OCI-M2 (cell line): ENCODE data around the gene CLDND2.

ENCODE experiments used
- DNase-seq: peaks from one replicate; lab custom pipeline; 2025; ENCODE audit not compliant: unreplicated experiment; lab: John Stamatoyannopoulos, UW

CLDND2 gene

DNA sequence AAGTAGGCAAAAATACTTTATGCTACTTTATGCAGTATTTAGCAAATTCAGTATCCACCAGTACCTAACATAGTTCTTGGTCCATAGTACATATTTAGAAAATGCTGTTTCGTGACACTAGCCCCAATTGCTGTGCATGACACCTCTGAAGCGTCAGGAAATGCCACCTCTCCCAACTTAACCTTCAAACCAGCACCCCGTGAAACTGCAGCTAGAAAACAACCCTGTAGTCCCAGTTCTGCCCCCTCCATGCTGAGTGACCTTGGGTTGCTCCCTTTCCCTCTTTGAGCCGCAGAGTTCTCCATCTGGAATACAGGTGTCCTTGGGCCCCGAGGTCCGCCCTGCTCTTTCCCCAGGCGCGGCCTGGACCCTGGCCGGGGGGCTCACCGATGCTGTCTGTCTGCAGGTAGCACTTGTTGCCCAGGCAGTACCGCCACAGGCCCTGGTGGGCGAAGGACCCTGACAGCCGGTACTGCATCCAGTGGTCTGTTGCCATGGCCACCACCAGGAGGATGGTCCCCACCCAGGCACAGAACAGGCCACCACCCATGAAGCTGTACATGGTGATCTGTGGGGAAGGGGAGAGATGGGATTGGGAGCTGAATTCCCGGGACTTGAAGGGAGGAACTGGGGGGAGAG lies 18.2 kb upstream of the CLDND2 start:
- no peak for DNase-seq

- no peak for DNase-seq
Observed at GRCh38 chr19:51382004-51382403, 13.2 kb upstream of the CLDND2 start.

- no peak for DNase-seq
Observed at GRCh38 chr19:51380379-51380778, 11.6 kb upstream of the CLDND2 start.

- no peak for DNase-seq
Observed at GRCh38 chr19:51377422-51377821, 8.6 kb upstream of the CLDND2 start.

GRCh38 chr19:51375504-51376221 lies 6.9 kb upstream of the CLDND2 start:
- no peak for DNase-seq

GRCh38 chr19:51372649-51373504 lies 4.1 kb upstream of the CLDND2 start, which contains the start of gene NKG7:
Gene NKG7, minus strand, starts transcription at chr19:51372654. Its CDS starts 119 bp downstream, at chr19:51372535.
- no peak for DNase-seq

DNA sequence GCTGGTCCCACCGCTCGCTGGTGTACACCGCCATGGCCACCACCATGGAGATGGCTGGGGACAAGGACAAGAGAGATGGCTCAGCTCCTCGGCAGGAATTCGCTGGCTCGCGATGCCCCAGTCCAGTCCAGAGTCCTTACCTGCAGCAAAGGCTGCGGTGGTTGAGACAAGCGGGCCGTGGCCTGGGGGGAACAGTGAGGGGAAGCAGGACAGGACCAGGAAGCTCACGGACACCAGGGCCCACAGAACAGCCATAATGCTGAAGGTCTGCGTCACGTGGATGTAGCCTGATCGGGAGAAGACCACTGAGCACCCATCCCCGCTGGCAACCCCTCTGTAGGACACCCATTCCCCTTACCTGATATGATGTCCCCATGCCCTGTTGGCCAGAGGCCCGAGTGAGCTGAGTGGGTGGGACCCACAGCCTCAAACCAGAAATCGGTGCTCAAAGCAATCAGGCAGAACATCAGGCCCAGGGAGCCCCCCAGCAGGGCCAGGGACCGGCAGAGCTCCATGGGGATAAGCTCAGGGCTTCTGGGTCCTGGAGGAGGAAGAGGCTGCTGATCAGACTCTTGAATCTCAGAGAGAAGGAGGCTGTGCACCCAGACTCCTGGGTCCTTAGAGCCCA lies 3.3 kb upstream of the CLDND2 start:
- no peak for DNase-seq

GRCh38 chr19:51371186-51371690 lies 2.4 kb upstream of the CLDND2 start:
- no peak for DNase-seq

DNA sequence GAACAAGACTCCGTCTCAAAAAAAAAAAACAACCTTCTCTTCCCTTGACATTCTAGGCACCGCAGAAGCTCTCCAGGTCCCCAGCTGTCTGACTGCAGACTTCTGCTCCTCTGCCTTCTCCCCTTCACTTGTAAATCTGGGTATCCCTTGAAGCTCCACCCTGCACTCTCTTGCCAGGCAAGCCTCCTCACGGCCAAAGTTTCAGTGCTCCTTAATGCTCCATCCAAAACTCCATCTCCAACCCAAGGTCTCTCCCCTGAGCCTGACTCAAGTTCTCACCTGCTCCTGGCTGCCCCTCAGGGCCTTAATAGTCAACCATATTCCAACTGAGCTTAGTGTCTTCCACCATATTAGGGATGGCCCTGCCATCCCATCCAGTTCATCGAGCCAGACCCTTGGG lies 1.4 kb upstream of the CLDND2 start:
- DNase-seq: no peak

DNA sequence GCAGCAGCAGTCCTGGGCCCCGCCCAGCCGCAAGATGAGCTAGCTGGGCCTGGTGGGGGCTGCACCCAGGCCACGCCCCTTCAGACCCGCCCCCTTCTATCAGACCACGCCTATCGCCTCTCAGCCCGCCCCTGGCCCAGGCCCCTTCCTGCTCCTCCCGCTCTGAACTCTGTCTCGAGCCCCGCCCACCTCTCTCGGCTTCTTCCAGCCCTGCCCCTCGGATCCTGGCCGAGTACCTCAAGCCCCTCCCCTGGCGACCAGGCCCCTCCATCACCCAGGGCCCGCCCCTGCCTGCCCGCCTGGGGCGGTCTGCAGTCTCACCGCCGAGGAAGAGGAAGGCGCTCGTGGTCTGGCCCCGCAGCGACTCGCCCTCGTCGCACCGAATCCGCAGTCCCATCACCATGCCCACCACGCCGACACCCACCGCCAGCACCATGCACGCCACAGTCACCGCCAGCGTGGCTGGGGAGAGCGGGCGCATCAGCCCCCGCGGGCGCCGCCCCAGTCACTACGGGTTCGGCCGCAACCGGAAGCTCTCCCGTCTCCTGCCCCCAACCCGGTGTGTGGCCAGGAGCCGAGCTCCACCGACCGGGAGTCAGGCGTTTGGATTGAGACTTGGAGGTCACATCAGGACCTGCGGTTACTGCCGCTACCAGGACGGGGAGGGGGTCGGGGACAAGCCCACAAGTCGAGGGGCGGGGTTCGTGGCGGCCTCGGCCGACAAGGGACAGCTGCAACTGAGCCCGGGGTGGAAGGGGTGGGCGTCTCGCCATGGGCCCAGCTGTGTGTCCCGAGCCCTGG lies 1.0 kb downstream of the CLDND2 start:
- peak; percentile 97 for DNase-seq

GRCh38 chr19:51367255-51367564 lies 1.6 kb downstream of the CLDND2 start:
- DNase-seq: no peak

DNA sequence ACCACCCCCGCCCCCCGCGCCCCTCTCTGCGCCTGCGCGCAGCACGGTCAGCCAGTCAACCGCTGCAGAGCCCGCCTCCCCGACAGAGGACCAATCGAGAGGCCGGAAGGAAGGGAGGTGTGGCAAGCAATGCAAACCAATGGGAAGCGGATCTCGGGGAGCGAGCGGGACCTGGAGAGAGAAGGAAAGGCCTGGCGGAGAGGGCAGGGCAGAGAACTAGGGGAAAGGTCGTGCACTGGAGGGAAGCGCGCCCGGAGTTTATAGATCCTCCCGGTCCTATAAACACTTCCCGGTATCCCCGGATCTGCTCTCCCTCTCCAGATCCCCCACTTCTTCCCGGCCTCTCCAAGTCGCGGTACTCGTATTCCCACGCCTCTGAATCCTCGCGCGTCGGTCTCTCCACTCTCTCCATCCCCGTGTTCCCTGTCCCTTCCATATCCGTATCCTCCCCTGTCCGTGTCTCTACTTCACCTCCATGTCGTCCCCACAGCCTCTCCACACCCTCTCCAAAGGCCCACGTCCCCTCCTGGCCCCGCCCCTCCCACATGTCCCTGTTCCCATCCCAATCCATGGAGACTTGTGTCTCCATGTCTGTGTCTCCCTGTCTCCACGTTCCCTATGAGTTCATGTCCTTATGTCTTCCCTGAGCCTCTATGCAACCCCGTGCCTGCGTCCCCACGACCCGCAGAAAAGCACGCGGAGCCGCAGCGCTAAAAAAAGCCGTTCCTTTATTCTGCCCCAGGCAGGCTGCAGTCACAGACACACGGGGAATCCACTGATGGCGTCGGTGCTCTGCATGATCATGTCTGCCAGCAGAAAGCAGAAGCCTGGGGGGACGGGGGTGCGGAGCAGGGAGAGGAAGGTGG lies 2.2 kb downstream of the CLDND2 start:
- DNase-seq: peak; percentile 76

GRCh38 chr19:51365965-51366388 lies 2.8 kb downstream of the CLDND2 start, which contains the start of gene ETFB:
Gene ETFB, minus strand, starts transcription at chr19:51366388. Its CDS starts 62 bp downstream, at chr19:51366326.
- no peak for DNase-seq

DNA sequence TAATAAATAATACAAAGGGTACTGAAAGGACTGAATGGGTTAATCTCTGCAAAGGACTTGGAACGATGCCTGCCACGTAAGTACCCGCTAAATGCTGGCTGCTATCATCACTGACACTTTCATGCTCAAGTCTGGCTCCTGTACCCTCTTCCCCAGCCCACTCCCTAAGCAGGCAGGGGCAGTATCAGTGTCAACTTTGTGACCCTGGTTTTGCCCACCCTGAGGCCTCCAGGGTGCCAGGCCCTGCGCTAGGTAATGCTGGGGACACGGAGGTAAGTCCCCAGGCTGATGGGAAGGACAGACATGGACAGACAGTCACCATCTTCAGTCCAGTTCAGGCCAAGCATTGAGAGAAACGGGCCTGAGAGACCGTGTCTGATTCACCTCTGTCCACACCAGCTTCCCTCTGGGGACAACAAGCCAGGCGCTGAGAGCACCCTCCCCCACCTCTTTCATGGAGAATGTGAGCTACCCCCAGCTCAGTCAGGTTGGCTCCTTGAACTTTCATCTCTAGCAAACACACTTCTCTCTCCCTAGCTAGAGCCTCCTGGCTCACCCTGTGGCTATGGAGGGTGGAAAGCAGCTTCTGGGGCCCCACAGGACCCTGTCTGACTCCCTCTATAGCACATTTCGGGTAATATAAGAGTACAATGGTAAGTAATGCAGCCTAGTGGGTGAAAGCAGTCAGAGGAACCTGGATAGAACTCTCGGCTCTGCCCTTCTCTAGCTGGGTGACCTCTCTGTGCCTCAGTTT lies 3.4 kb downstream of the CLDND2 start:
- DNase-seq: peak; percentile 59

GRCh38 chr19:51364200-51365106 lies 4.3 kb downstream of the CLDND2 start:
- no peak for DNase-seq

DNA sequence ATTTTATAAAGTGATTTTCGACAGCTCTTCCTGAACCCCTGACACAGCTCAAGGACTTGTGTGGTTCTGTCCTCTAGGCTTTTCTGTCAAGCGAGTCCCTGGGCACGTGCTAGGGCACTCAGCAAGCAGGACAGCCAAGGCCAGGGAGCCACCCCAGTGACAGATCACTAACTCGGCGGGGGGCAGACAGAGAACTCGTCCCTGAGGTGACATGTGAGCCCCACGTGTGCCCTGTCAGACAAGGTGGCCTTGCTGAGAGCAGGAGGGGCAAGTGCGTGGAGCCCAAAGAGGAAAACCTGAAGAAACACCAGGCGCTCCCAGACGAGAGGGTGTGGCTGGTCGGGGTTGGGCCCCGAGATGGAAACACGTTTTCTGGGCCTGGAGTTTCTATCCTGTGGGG lies 7.6 kb downstream of the CLDND2 start:
- DNase-seq: no peak

DNA sequence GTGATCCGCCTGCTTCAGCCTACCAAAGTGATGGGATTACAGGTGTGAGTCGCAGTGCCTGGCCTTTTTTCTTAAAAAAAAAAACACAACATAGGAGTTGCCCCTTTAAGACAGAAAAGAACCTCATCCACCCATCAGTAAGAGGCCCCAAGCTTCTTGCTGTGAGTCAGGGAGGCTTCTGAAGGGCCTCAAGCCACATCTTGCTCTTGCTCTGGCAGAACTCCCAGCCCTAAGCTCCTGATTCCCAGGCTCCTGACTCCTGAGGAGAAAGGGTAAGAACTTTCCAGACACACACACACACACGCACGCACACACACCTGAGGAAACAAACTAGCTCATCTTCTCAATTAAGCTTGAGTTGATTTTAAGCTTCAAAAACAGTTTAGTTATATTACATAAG lies 9.5 kb downstream of the CLDND2 start:
- no peak for DNase-seq

- DNase-seq: no peak
Observed at GRCh38 chr19:51357952-51358351, 10.9 kb downstream of the CLDND2 start.
